ENCODE data around the gene ROM1.
"Not testable (repeated sequence)": the region's sequence is repeated elsewhere in the genome, so short reads cannot be mapped to it uniquely, and the experiment has no call there.

The ROM1 gene

GRCh38 chr11:62649486-62649885 is 36.4 kb downstream of the ROM1 start:
- DNase-seq (ENCODE audit: low read depth in 2 of 2): no peak

GRCh38 chr11:62650283-62650682 is 37.2 kb downstream of the ROM1 start:
- DNase-seq (ENCODE audit: low read depth in 2 of 2): not testable (repeated sequence)

GRCh38 chr11:62652161-62653006 is 39.3 kb downstream of the ROM1 start:
- no peak for DNase-seq (ENCODE audit: low read depth in 2 of 2)

DNA sequence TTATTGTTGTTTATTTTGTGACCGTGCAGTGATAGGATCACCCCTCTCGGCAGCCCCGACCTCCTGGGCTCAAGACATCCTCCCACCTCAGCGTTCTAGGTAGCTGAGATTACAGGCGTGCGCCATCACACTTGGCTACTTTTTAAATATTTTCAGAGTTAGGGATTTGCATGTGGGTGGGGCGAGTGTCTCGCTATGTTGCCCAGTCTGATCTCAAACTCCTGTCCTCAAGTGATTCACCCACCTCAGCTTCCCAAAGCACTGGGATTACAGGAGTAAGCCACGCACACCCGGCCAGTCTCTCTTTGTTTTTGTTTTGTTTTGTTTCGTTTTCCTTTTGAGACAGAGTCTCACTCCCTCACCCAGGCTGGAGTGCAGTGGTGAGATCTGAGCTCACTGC is 41.2 kb downstream of the ROM1 start:
- DNase-seq (ENCODE audit: low read depth in 2 of 2): no peak

DNA sequence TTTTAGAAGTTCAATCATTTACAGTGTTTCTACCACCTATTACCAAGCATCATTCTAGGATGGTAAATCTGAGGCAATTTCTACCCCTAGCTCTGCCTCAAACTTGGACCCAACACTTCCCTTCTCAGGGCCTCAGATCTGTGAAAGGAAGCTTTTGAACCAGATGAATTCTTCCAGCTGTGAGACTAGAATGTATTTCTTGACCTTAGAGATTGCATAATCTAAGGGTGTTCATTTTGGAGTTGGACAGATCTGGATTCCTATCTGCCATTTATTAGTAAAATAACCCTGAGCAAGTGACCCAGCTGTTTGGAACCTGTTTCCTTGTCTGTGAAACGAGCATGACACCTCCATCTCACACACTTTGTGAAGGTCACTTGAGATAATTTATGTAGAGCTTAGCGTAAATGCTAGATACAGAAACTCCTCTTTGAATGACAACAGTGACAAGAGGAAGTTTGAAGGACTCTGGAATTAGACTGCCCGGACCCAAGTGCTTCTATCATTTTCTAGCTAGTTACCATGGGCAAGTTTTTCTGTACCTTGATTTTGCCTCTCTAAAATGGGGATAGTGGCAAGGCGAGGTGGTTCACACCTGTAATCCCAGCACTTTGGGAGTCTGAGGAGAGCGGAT is 43.9 kb downstream of the ROM1 start:
- DNase-seq (ENCODE audit: low read depth in 2 of 2): no peak

- no peak for DNase-seq (ENCODE audit: low read depth in 2 of 2)
Observed at GRCh38 chr11:62664405-62665074, 51.5 kb downstream of the ROM1 start.
